ENCODE data around the gene HMG20A.

- TF ChIP-seq POLR2AphosphoS5 (IDR thresholded peaks at IDR 0.05) (no peak), CTCF (IDR thresholded peaks at IDR 0.05) (no peak)
Observed at GRCh38 chr15:77386626-77387025, 34.1 kb upstream of the HMG20A start.

Data from prostate gland (tissue), 2 donors.